Choroid plexus epithelial cell (primary cell): Measurements from ENCODE around the gene ISCA2.

ENCODE experiments used
- DNase-seq: peaks from one replicate; pipeline ENCODE4 v3.0.0-alpha.2; 2010; ENCODE audit warnings: low read depth
- H3K4me3 ChIP-seq: 2 replicates; pipeline ENCODE4 v1.5.1; 2011; ENCODE audit warnings: low read depth, mild to moderate bottlenecking, control low read depth, low read length, moderate library complexity
- TF ChIP-seq, protein P1 (sequence below): conservative IDR thresholded peaks from 2 replicates; pipeline ENCODE4 v1.5.1; 2011; ENCODE audit warnings: low read depth, mild to moderate bottlenecking, control low read depth, inconsistent platforms, low read length, moderate library complexity

The ISCA2 gene

DNA sequence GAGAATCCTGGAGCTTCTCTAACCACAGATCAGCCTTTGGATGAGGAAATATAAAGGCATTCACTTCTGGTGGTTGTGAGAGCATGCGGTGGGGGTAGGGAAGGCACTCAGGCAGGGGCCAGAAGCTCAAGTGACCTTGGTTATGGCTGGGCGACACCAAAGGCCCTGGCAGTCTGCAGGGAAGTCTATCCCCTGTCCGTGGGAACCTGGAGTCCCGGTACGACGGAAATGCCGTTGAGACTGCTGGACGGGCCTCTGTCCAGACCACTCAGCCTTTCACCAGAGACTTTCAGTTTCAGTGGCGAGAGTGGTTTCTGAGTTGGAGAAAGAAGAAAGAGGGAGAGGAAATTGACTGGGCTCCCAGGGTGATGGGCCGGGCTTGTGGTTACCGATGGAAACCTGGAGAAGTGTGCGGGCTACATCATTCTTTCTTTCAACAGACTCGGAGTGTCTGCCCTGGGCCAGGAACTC is 20.9 kb downstream of the ISCA2 start:
- H3K4me3 ChIP-seq = peak overlapping the region; percentile 30
- peak; percentile 89 for DNase-seq
- TF ChIP-seq, protein P1, sequence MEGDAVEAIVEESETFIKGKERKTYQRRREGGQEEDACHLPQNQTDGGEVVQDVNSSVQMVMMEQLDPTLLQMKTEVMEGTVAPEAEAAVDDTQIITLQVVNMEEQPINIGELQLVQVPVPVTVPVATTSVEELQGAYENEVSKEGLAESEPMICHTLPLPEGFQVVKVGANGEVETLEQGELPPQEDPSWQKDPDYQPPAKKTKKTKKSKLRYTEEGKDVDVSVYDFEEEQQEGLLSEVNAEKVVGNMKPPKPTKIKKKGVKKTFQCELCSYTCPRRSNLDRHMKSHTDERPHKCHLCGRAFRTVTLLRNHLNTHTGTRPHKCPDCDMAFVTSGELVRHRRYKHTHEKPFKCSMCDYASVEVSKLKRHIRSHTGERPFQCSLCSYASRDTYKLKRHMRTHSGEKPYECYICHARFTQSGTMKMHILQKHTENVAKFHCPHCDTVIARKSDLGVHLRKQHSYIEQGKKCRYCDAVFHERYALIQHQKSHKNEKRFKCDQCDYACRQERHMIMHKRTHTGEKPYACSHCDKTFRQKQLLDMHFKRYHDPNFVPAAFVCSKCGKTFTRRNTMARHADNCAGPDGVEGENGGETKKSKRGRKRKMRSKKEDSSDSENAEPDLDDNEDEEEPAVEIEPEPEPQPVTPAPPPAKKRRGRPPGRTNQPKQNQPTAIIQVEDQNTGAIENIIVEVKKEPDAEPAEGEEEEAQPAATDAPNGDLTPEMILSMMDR = no peak

DNA sequence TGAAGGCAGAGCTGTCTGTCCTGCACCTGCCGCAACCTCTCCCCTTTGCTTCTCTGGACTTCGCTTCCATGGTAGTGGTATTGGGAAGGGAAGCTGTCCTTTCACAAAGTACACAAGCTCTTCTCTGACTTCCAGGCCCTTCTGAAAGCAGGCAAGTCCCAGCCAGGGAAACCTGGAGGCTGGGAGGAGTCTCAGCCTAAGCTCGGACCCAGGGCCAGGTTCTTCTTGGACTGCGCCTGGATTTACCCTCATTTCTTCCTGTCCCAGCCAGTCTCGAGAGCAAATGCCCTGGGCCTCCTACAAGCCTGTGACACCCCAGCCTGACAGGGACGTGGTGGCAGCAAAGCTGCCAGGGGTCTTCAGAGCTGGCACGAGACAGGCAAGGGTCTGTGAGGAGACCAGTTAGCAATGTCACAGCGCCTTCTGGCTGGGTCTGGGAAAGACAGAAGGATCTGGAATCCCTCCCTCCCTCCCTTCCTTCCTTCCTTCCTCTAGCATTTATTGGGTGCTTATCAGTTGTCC is 22.4 kb downstream of the ISCA2 start:
- TF ChIP-seq, protein P1 = no peak
- H3K4me3 ChIP-seq = no peak overlapping the region
- no peak for DNase-seq

DNA sequence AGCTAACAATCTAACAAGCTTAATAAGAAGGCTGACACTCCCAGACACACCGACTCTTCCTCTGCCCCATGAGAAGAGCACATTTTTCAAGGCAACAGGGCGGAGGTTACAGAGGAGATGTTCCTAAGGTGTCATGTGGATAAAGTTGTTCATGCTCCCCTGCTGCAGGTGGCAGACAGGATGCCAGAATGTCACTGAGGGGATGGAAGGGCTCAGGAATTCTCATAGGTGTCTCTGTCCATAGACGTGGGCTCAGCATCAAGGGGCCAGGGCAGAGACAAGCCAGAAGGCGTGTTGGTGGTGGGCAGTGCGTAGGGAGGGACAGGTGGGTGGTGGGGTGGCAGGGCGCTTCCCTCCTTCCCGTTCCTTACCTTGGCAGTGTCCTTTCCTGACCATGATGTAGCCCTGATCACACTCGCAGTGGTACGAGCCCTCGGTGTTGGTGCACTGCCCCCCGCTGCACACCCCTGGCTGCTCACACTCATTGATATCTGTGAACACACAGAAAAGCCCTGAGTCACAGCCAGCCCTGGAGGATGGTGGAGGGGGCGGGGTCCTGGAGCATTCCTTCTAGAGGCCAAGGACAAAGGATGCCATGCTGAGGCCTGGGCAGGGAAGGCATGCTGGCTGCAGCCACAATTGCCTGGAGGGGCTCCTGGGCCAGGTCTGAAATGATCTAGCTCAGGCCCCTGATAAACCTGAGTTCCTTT is 23.0 kb downstream of the ISCA2 start:
- no peak overlapping the region for H3K4me3 ChIP-seq
- TF ChIP-seq, protein P1 = no peak
- DNase-seq = peak; percentile 24

DNA sequence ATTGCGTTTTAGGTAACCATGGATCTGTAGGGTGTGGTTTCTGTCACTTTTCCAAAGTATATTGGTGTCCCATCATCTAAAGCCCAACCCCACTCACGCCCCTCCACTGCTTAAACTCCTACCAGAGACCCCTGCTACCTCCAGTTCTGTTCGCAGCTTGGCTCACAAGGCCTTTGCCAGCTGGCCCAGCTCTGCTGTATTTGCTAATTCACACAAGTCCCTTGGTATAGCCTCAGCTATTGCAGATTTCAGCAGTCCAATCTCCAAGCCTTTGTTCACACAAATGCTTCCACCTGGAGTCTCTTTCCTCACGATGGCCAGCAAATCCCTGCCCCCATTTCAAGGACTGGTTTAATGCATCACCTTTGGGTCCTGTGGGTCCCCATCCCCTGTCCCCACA is 24.2 kb downstream of the ISCA2 start:
- no peak for DNase-seq
- TF ChIP-seq, protein P1 = no peak
- no peak overlapping the region for H3K4me3 ChIP-seq

- no peak for DNase-seq
- no peak overlapping the region for H3K4me3 ChIP-seq
- TF ChIP-seq, protein P1 = no peak
Measured at GRCh38 chr14:74518221-74518620, 24.7 kb downstream of the ISCA2 start.

DNA sequence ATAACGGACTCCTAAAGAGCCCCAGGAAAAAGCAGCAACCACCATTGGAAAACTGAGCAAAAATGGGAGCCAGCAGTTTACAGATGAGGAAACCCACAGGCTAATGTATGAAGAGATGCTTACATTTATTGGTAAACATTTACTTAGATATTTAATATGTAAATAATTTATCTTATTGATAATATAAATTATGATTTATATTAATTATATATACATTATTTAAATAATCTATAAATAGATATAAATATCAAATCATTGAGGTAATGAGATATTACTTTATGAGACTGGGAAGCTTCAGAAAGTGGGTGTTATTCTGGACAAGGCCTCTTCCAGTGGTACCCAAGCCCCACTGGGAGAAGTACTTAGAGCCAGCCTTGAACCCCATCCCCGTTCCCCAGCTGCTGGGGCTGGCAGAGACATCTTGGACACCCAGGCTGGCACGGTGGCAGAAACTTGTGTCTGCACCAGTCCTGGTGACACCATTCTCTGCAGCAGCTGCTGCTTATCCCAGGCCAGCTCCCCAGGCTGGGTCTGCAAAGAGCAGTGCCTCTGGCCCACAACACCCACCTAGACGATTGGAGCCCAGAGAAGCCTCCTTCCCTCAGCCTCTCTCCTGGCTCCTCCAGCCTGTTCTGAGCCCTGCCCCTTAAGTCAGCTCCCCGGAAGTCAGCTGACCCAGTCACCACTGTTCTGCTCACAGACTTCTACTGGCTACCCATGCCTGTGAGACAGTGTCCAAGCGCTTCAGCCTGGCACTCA is 25.9 kb downstream of the ISCA2 start:
- no peak overlapping the region for H3K4me3 ChIP-seq
- TF ChIP-seq, protein P1 = no peak
- peak; percentile 17 for DNase-seq
